Uterus (tissue), 4 donors: ENCODE measurements around the gene C22orf39. TPM values are rescaled to one million over a fixed set of nuclear protein-coding genes. Genes with fewer than 3 reads are reported as not detected.

ENCODE experiments used
- DNase-seq, 2 donors: peaks; one replicate each; pipeline ENCODE4 v3.0.0-alpha.2; 2019 to 2020
- H3K27ac ChIP-seq, 2 donors: fragments of 200-600 bp; sonication (generic); 1 replicate in 1 of 2; 2 replicates in 1 of 2; pipeline ENCODE4 v1.5.1; 2016 to 2018
- H3K27me3 ChIP-seq, 2 donors: fragments of 200-600 bp; sonication (generic); one replicate each; pipeline ENCODE4 v1.5.1; 2018 to 2019; ENCODE audit warnings: control low read depth in 1 of 2
- H3K36me3 ChIP-seq, 2 donors: fragments of 200-600 bp; sonication (generic); one replicate each; pipeline ENCODE4 v1.5.1; 2019; ENCODE audit warnings: control low read depth in 1 of 2
- H3K4me1 ChIP-seq, 2 donors: fragments of 200-600 bp; sonication (generic); one replicate each; pipeline ENCODE4 v1.5.1; 2018 to 2019; ENCODE audit warnings: control low read depth in 1 of 2
- H3K4me3 ChIP-seq, 2 donors: fragments of 200-600 bp; sonication (generic); 1 replicate in 1 of 2; 2 replicates in 1 of 2; pipeline ENCODE4 v1.5.1; 2018 to 2019; ENCODE audit warnings: mild to moderate bottlenecking in 1 of 2
- H3K9me3 ChIP-seq, 2 donors: fragments of 200-600 bp; sonication (generic); one replicate each; pipeline ENCODE4 v1.5.1; 2019; ENCODE audit warnings: control low read depth in 1 of 2
- POLR2A ChIP-seq, 2 donors: fragments of 450-650 bp; IDR thresholded peaks; one replicate each; pipeline ENCODE4 v1.6.1; 2016; ENCODE audit warnings: antibody characterized with exemption in 2 of 2, mild to moderate bottlenecking in 1 of 2, moderate library complexity in 1 of 2
- intact Hi-C: fragments of 100-400 bp; cut with DNase I; formaldehyde crosslinking; loops from one replicate; pipeline ENCODE4 v1.15.1; 2023; ENCODE audit warnings: low total_unique reads
- total RNA-seq, 4 donors: library from RNA; depleted of rRNA in 3 of 4; stranded (reverse); fragments of >200 nt in 3 of 4; gene quantifications; one replicate each; pipeline versions ENCODE4 v1.1.0 to v1.2.4, GENCODE V29; 2014 to 2023
- TF ChIP-seq, protein P1 (sequence below), 4 experiments: fragments of 200-600 bp in 2 of 4; fragments of 450-650 bp in 2 of 4; sonication (generic) in 2 of 4; IDR thresholded peaks; one replicate each; pipeline ENCODE4 v1.5.1; 2016 to 2019; ENCODE audit warnings: antibody characterized with exemption in 4 of 4, mild to moderate bottlenecking in 2 of 4, moderate library complexity in 1 of 4
- donor health status: DM: yes; HTN: yes; CAD: no.

Gene C22orf39
- total RNA-seq, 4 donors from 2014 or later: 38.4 to 112 (median 47.8) TPM

DNA sequence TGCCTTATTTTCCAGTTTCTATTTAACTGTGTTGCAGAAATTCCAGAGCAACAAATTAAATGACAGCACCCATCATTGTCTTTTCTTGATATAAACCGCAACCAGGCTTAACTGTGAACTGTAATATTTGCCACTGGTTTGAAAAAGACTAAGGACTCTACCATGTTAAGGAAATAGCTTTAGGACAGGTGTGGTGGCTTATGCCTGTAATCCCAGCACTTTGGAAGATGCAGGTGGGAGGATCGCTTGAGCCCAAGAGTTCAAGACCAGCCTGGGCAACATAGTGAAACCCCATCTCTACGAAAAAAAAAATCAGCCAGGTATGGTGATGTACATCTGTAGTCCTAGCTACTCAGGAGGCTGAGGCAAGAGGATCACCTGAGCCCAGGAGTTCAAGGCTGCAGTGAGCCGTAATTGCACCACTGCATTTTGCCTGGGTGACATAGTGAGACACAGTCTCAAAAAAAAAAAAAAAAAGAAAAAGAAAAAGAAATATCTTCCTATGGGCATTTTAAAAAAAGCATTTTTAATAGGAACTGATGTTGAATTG lies 44.8 kb downstream of the C22orf39 start:
- no peak overlapping the region for H3K27ac ChIP-seq

GRCh38 chr22:19401483-19401882 lies 46.0 kb downstream of the C22orf39 start:
- DNase-seq: no peak
- Histone ChIP-seq H3K9me3 (no peaks in the 10 kb centered on the region), H3K36me3 (no peaks in the 10 kb centered on the region), H3K27ac (no peak overlapping the region), H3K4me3 (no peak overlapping the region), H3K4me1 (no peaks in the 10 kb centered on the region), H3K27me3 (no peaks in the 10 kb centered on the region)
- intact Hi-C loops: no loop called here
- no peak for TF ChIP-seq POLR2A (IDR thresholded peaks at IDR 0.05)
- TF ChIP-seq, protein P1, sequence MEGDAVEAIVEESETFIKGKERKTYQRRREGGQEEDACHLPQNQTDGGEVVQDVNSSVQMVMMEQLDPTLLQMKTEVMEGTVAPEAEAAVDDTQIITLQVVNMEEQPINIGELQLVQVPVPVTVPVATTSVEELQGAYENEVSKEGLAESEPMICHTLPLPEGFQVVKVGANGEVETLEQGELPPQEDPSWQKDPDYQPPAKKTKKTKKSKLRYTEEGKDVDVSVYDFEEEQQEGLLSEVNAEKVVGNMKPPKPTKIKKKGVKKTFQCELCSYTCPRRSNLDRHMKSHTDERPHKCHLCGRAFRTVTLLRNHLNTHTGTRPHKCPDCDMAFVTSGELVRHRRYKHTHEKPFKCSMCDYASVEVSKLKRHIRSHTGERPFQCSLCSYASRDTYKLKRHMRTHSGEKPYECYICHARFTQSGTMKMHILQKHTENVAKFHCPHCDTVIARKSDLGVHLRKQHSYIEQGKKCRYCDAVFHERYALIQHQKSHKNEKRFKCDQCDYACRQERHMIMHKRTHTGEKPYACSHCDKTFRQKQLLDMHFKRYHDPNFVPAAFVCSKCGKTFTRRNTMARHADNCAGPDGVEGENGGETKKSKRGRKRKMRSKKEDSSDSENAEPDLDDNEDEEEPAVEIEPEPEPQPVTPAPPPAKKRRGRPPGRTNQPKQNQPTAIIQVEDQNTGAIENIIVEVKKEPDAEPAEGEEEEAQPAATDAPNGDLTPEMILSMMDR (IDR thresholded peaks at IDR 0.05): no peak

More for the DNA sequence above, 44.8 kb downstream of the C22orf39 start:
- no peak for DNase-seq
- H3K9me3 ChIP-seq: no peaks in the 10 kb centered on the region
- no peaks in the 10 kb centered on the region for H3K4me1 ChIP-seq
- no peaks in the 10 kb centered on the region for H3K27me3 ChIP-seq
- TF ChIP-seq, protein P1 (IDR thresholded peaks at IDR 0.05): no peak
- TF ChIP-seq POLR2A (IDR thresholded peaks at IDR 0.05): no peak
- intact Hi-C loops: no loop called here
- H3K36me3 ChIP-seq: no peaks in the 10 kb centered on the region
- no peak overlapping the region for H3K4me3 ChIP-seq

GRCh38 chr22:19400881-19401280 lies 46.6 kb downstream of the C22orf39 start:
- no peaks in the 10 kb centered on the region for H3K36me3 ChIP-seq
- H3K9me3 ChIP-seq: no peaks in the 10 kb centered on the region
- H3K27me3 ChIP-seq: no peaks in the 10 kb centered on the region
- H3K27ac ChIP-seq: no peak overlapping the region
- DNase-seq: no peak
- H3K4me1 ChIP-seq: no peaks in the 10 kb centered on the region
- TF ChIP-seq POLR2A (IDR thresholded peaks at IDR 0.05): no peak
- intact Hi-C loops: no loop called here
- no peak overlapping the region for H3K4me3 ChIP-seq

DNA sequence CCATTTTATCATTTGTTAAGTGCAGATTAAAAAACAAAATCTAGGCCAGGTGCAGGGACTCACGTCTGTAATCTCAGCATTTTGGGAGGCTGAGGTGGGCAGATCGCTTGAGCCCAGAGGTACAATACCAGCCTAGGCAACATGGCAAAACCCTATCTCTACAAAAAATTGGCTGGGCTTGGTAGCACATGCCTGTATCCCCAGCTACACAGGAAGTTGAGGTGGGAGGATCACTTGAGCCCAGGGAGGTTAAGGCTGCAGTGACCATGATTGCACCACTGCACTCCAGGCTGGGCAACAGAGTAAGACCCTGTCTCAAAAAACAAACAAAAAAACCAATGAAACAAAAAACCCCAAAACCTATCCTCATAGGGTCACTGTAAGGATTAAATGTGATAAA lies 48.9 kb downstream of the C22orf39 start:
- no peak overlapping the region for H3K27ac ChIP-seq
- intact Hi-C loops: no loop called here
- TF ChIP-seq, protein P1 (IDR thresholded peaks at IDR 0.05): no peak
- TF ChIP-seq POLR2A (IDR thresholded peaks at IDR 0.05): no peak
- DNase-seq: no peak
- H3K36me3 ChIP-seq: no peaks in the 10 kb centered on the region
- no peaks in the 10 kb centered on the region for H3K27me3 ChIP-seq
- no peaks in the 10 kb centered on the region for H3K9me3 ChIP-seq
- no peaks in the 10 kb centered on the region for H3K4me1 ChIP-seq
- no peak overlapping the region for H3K4me3 ChIP-seq

GRCh38 chr22:19398206-19398605 lies 49.3 kb downstream of the C22orf39 start:
- Histone ChIP-seq H3K4me3 (no peak overlapping the region), H3K27me3 (no peaks in the 10 kb centered on the region), H3K27ac (no peak overlapping the region), H3K9me3 (no peaks in the 10 kb centered on the region), H3K36me3 (no peaks in the 10 kb centered on the region), H3K4me1 (no peaks in the 10 kb centered on the region)
- intact Hi-C loops: no loop called here
- DNase-seq: no peak
- TF ChIP-seq, protein P1 (IDR thresholded peaks at IDR 0.05): no peak
- TF ChIP-seq POLR2A (IDR thresholded peaks at IDR 0.05): no peak

DNA sequence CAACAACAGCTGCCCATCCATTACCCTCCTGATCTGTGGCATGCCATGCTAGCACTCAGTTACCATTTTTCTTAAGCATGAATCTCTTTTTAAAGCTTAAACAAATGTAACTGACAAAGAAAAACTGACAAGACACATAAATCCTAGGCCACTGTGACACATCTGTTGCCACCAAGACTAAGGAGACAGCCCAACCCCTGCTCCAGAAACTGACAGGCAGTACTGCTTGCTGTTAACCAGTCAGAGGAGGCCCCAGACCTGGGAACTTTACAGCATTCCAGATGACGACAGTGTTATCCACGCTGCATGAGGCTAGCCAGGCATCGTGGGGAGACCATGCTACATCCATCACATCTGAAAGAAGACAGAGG lies 49.8 kb downstream of the C22orf39 start:
- TF ChIP-seq POLR2A (IDR thresholded peaks at IDR 0.05): no peak
- TF ChIP-seq, protein P1 (IDR thresholded peaks at IDR 0.05): no peak
- Histone ChIP-seq H3K36me3 (no peaks in the 10 kb centered on the region), H3K27ac (no peak overlapping the region), H3K4me3 (no peak overlapping the region), H3K27me3 (no peaks in the 10 kb centered on the region), H3K4me1 (no peaks in the 10 kb centered on the region), H3K9me3 (no peaks in the 10 kb centered on the region)
- DNase-seq: no peak
- intact Hi-C loops: no loop called here
